H9 (cell line): Measurements from ENCODE around the gene ANGPTL4. TPM values are rescaled to one million over a fixed set of nuclear protein-coding genes. Genes with fewer than 3 reads are reported as not detected.
"Not testable (repeated sequence)": the region's sequence is repeated elsewhere in the genome, so short reads cannot be mapped to it uniquely, and the experiment has no call there.

Experiments
- DNase-seq: peaks from one replicate; pipeline ENCODE4 v3.0.0-alpha.2; 2017
- H2AFZ ChIP-seq: one replicate; pipeline ENCODE4 v1.6.1; 2013; ENCODE audit warnings: mild to moderate bottlenecking, low read length, control low read depth, moderate library complexity
- H2AK5ac ChIP-seq: 2 replicates; pipeline ENCODE4 v1.6.1; 2013; ENCODE audit warnings: low read length, control low read depth, mixed read lengths; ENCODE audit not compliant: insufficient read length
- H2BK120ac ChIP-seq: one replicate; pipeline ENCODE4 v1.6.1; 2013; ENCODE audit warnings: low read depth, mild to moderate bottlenecking, low read length, control low read depth, inconsistent platforms; ENCODE audit not compliant: poor library complexity, severe bottlenecking
- H2BK12ac ChIP-seq: 2 replicates; pipeline ENCODE4 v1.6.1; 2013; ENCODE audit warnings: low read length, control low read depth, mixed read lengths, low read depth; ENCODE audit not compliant: insufficient read length
- H2BK15ac ChIP-seq: 2 replicates; pipeline ENCODE4 v1.6.1; 2013; ENCODE audit warnings: low read depth, low read length, control low read depth
- H2BK20ac ChIP-seq: one replicate; pipeline ENCODE4 v1.6.1; 2013; ENCODE audit warnings: low read depth, mild to moderate bottlenecking, low read length, control low read depth, inconsistent platforms; ENCODE audit not compliant: poor library complexity, severe bottlenecking
- H2BK5ac ChIP-seq: 2 replicates; pipeline ENCODE4 v1.6.1; 2013; ENCODE audit warnings: low read length, control low read depth, mixed read lengths; ENCODE audit not compliant: insufficient read length
- H3K14ac ChIP-seq: 2 replicates; pipeline ENCODE4 v1.6.1; 2013; ENCODE audit warnings: low read length, control low read depth; ENCODE audit not compliant: insufficient read depth
- H3K18ac ChIP-seq: 2 replicates; pipeline ENCODE4 v1.6.1; 2013; ENCODE audit warnings: low read depth, mild to moderate bottlenecking, mixed read lengths, low read length, control low read depth; ENCODE audit not compliant: insufficient read length
- H3K23ac ChIP-seq: 2 replicates; pipeline ENCODE4 v1.6.1; 2013; ENCODE audit warnings: low read length, control low read depth, mixed read lengths, low read depth; ENCODE audit not compliant: insufficient read length
- H3K23me2 ChIP-seq: 2 replicates; pipeline ENCODE4 v1.6.1; 2013; ENCODE audit warnings: low read depth, mild to moderate bottlenecking, mixed read lengths, low read length, control low read depth; ENCODE audit not compliant: insufficient read length, poor library complexity, severe bottlenecking
- H3K27ac ChIP-seq: 2 replicates; pipeline ENCODE4 v1.5.1; 2013; ENCODE audit warnings: low read length, control low read depth, mixed read lengths, low read depth; ENCODE audit not compliant: insufficient read length
- H3K27me3 ChIP-seq: 2 replicates; pipeline ENCODE4 v1.6.1; 2013; ENCODE audit warnings: low read length, control low read depth, inconsistent platforms; ENCODE audit not compliant: insufficient read depth
- H3K4ac ChIP-seq: 2 replicates; pipeline ENCODE4 v1.6.1; 2013; ENCODE audit warnings: low read depth, mild to moderate bottlenecking, control low read depth, inconsistent platforms, low read length, moderate library complexity
- H3K4me1 ChIP-seq: 2 replicates; pipeline ENCODE4 v1.6.1; 2013; ENCODE audit warnings: low read length, control low read depth, inconsistent platforms; ENCODE audit not compliant: insufficient read depth
- H3K4me2 ChIP-seq: 2 replicates; pipeline ENCODE4 v1.6.1; 2013; ENCODE audit warnings: low read length, control low read depth, mixed read lengths; ENCODE audit not compliant: insufficient read length, insufficient read depth
- H3K56ac ChIP-seq: 2 replicates; pipeline ENCODE4 v1.6.1; 2013; ENCODE audit warnings: low read depth, mild to moderate bottlenecking, mixed read lengths, low read length, control low read depth; ENCODE audit not compliant: insufficient read length
- H3K79me1 ChIP-seq: 2 replicates; pipeline ENCODE4 v1.6.1; 2013; ENCODE audit warnings: low read depth, mild to moderate bottlenecking, moderate library complexity, low read length, control low read depth, inconsistent platforms; ENCODE audit not compliant: insufficient read depth, poor library complexity, severe bottlenecking
- H3K79me2 ChIP-seq: 2 replicates; pipeline ENCODE4 v1.6.1; 2013; ENCODE audit warnings: low read length, control low read depth, inconsistent platforms; ENCODE audit not compliant: insufficient read depth
- H3K9ac ChIP-seq: 2 replicates; pipeline ENCODE4 v1.6.1; 2013; ENCODE audit warnings: low read length, control low read depth, mixed read lengths; ENCODE audit not compliant: insufficient read length; ENCODE audit errors: extremely low read depth
- H3K9me3 ChIP-seq: one replicate; pipeline ENCODE4 v1.6.1; 2013; ENCODE audit warnings: low read depth, low read length, inconsistent platforms; ENCODE audit not compliant: control insufficient read depth
- H3T11ph ChIP-seq: one replicate; pipeline ENCODE4 v1.6.1; 2013; ENCODE audit warnings: mild to moderate bottlenecking, low read length, control low read depth, inconsistent platforms
- H4K20me1 ChIP-seq: one replicate; pipeline ENCODE4 v1.6.1; 2013; ENCODE audit not compliant: control insufficient read depth, insufficient read length, insufficient read depth
- H4K5ac ChIP-seq: 2 replicates; pipeline ENCODE4 v1.6.1; 2013; ENCODE audit warnings: low read depth, mild to moderate bottlenecking, mixed read lengths, low read length, control low read depth; ENCODE audit not compliant: insufficient read length
- H4K8ac ChIP-seq: replicated peaks from 2 replicates; pipeline ENCODE4 v1.6.1; 2013; ENCODE audit warnings: low read length, control low read depth, mixed read lengths, low read depth; ENCODE audit not compliant: insufficient read length
- H4K91ac ChIP-seq: 2 replicates; pipeline ENCODE4 v1.6.1; 2013; ENCODE audit warnings: low read depth, mild to moderate bottlenecking, moderate library complexity, mixed read lengths, low read length, control low read depth; ENCODE audit not compliant: insufficient read length
- H3K27ac Mint-ChIP-seq, 3 experiments: 2 replicates in 2 of 3; 3 replicates in 1 of 3; pipeline ENCODE4 v1.8.0; 2020 to 2021; ENCODE audit warnings: mixed read lengths in 3 of 3, mild to moderate bottlenecking in 1 of 3, moderate library complexity in 1 of 3
- H3K27me3 Mint-ChIP-seq: 2 replicates; pipeline ENCODE4 v1.8.0; 2021; ENCODE audit warnings: low read depth, mild to moderate bottlenecking, moderate library complexity, mixed read lengths
- H3K36me3 Mint-ChIP-seq, 3 experiments: 2 replicates in 2 of 3; 3 replicates in 1 of 3; pipeline ENCODE4 v1.8.0; 2020 to 2021; ENCODE audit warnings: low read depth in 3 of 3, mixed read lengths in 3 of 3; ENCODE audit not compliant: insufficient read depth in 1 of 3
- H3K4me1 Mint-ChIP-seq, 2 experiments: 2 replicates each; pipeline ENCODE4 v1.8.0; 2020; ENCODE audit warnings: mixed read lengths in 2 of 2
- H3K4me3 Mint-ChIP-seq, 2 experiments: 2 replicates in 1 of 2; 3 replicates in 1 of 2; pipeline ENCODE4 v1.8.0; 2020 to 2021; ENCODE audit warnings: mild to moderate bottlenecking in 2 of 2, mixed read lengths in 2 of 2, moderate library complexity in 1 of 2
- H3K9me3 Mint-ChIP-seq, 2 experiments: 2 replicates in 1 of 2; 3 replicates in 1 of 2; pipeline ENCODE4 v1.8.0; 2020; ENCODE audit warnings: mild to moderate bottlenecking in 2 of 2, mixed read lengths in 2 of 2, moderate library complexity in 1 of 2
- WGBS: extraction: QIAGEN DNeasy Blood & Tissue Kit; methylation state at CpG from one replicate; pipeline ENCODE4 v1.1.7; 2013; ENCODE audit warnings: missing lambda C conversion rate, low lambda C conversion rate, mixed read lengths; ENCODE audit not compliant: insufficient read length; ENCODE audit errors: extremely low coverage; 5-methylcytosine and 5-hydroxymethylcytosine counted together
- total RNA-seq: library from RNA; stranded (reverse); gene quantifications from 2 replicates; pipeline ENCODE4 v1.2.1, GENCODE V29; 2021

The ANGPTL4 gene
- total RNA-seq, 1 experiment from 2014 or later = 1.9 TPM

DNA sequence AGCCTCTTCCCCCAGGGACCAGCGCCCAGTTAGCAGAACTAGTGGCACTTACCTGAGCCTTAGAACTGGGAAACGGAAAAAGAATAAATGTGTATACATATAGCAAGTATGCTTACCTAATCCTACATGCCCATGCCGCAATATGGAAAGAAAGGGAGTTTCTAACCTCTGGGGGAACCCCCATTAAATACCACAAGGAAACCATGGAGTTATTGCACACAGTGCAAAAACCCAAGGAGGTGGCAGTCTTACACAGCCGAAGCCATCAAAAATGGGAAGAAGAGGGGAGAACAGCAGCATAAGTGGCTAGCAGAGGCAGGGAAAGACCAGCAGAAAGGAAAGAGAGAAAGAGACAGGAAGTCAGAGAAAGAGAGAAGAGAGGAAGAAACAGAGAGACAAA lies 20.6 kb downstream of the ANGPTL4 start:
- H3K56ac ChIP-seq, H3K4me3 Mint-ChIP-seq, DNase-seq, H2BK12ac ChIP-seq, H3K4me2 ChIP-seq, H4K91ac ChIP-seq, H3K27me3 Mint-ChIP-seq, H3K23ac ChIP-seq, H2BK20ac ChIP-seq, H3K14ac ChIP-seq, H4K20me1 ChIP-seq, H4K5ac ChIP-seq, H3T11ph ChIP-seq, H2BK120ac ChIP-seq, H3K79me1 ChIP-seq, H3K9me3 ChIP-seq, H3K4me1 ChIP-seq, H3K4ac ChIP-seq, H3K9ac ChIP-seq, H2BK5ac ChIP-seq, H3K27ac Mint-ChIP-seq, H3K23me2 ChIP-seq, H2AFZ ChIP-seq, H2BK15ac ChIP-seq, H2AK5ac ChIP-seq, H4K8ac ChIP-seq, H3K79me2 ChIP-seq, H3K27ac ChIP-seq, H3K27me3 ChIP-seq, H3K18ac ChIP-seq: not testable (repeated sequence)
- H3K36me3 Mint-ChIP-seq = peaks cover 15 to 19% (median 18%) of the 10 kb centered on the region in 3 experiments
- H3K9me3 Mint-ChIP-seq = peaks cover 11 to 12% of the 10 kb centered on the region in 2 experiments; a peak in 4 of 5 replicates
- WGBS = no CpG with 5 or more reads among the region's 4 CpGs
- peaks cover 21 to 22% of the 10 kb centered on the region in 2 experiments for H3K4me1 Mint-ChIP-seq

DNA sequence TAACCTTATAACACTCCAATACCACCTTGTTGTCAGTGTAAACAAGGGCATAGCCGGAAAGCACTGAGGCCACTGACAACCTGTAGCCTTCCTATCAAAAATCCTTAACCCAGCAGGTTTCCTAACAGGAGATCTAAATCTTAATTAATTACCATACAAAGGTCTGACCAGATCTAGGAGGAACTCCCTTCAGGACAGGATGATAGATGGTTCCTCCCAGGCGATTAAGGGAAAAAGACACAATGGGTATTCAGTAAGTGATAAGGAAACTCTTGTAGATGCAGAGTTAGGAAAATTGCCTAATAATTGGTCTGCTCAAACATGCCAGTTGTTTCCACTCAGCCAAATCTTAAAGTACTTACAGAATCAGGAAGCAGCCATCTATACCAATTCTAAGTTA lies 21.1 kb downstream of the ANGPTL4 start:
- not testable (repeated sequence) for H3K27me3 Mint-ChIP-seq, H2BK5ac ChIP-seq, H2AFZ ChIP-seq, H4K8ac ChIP-seq, H4K20me1 ChIP-seq, H2BK20ac ChIP-seq, H4K5ac ChIP-seq, H3K9ac ChIP-seq, H3K27ac ChIP-seq, H3K14ac ChIP-seq, H2BK15ac ChIP-seq, H3K9me3 ChIP-seq, H3T11ph ChIP-seq, H3K4me1 ChIP-seq, H3K4me3 Mint-ChIP-seq, H2AK5ac ChIP-seq, H2BK120ac ChIP-seq, H3K56ac ChIP-seq, H3K79me2 ChIP-seq, DNase-seq, H3K18ac ChIP-seq, H3K4ac ChIP-seq, H3K4me2 ChIP-seq, H3K27ac Mint-ChIP-seq, H2BK12ac ChIP-seq, H3K23ac ChIP-seq, H3K79me1 ChIP-seq, H3K27me3 ChIP-seq, H4K91ac ChIP-seq, H3K23me2 ChIP-seq
- Mint-ChIP-seq H3K4me1 (peaks cover 15 to 16% of the 10 kb centered on the region in 2 experiments), H3K9me3 (peaks cover 9 to 11% of the 10 kb centered on the region in 2 experiments; a peak in 4 of 5 replicates), H3K36me3 (peaks cover 15 to 17% (median 16%) of the 10 kb centered on the region in 3 experiments; a peak in 6 of 7 replicates)
- WGBS = no CpG with 5 or more reads among the region's 2 CpGs
